Ovary (tissue), 9 donors: ENCODE measurements around the gene CDK7. TPM values are rescaled to one million over a fixed set of nuclear protein-coding genes. Genes with fewer than 3 reads are reported as not detected.

Experiments used
- DNase-seq, 5 donors: peaks; one replicate each; pipeline ENCODE4 v3.0.0-alpha.2; 2019 to 2020
- H3K27ac ChIP-seq, 2 donors: fragments of 200-600 bp; one replicate each; pipeline versions ENCODE4 v1.5.1 to v1.8.0; 2019 to 2022
- H3K27me3 ChIP-seq: fragments of 200-600 bp; one replicate; pipeline ENCODE4 v1.8.0; 2022
- H3K36me3 ChIP-seq: fragments of 200-600 bp; sonication (generic); one replicate; pipeline ENCODE4 v1.5.1; 2019
- H3K4me1 ChIP-seq: one replicate; pipeline ENCODE4 v1.8.1; 2013; ENCODE audit warnings: mild to moderate bottlenecking, moderate library complexity; ENCODE audit not compliant: insufficient read depth
- H3K4me3 ChIP-seq: fragments of 200-600 bp; sonication (generic); one replicate; pipeline ENCODE4 v1.5.1; 2017
- H3K9me3 ChIP-seq, 2 donors: fragments of 200-600 bp in 1 of 2; sonication (generic) in 1 of 2; one replicate each; pipeline versions ENCODE4 v1.5.1 to v1.8.1; 2013 to 2019; ENCODE audit warnings: mild to moderate bottlenecking in 1 of 2, moderate library complexity in 1 of 2
- CTCF ChIP-seq, 3 donors: fragments of 450-650 bp in 2 of 3; fragments of 200-600 bp in 1 of 3; IDR thresholded peaks; one replicate each; pipeline versions ENCODE4 v1.5.1 to v1.8.0; 2016 to 2022; ENCODE audit warnings: antibody characterized with exemption in 3 of 3, mild to moderate bottlenecking in 1 of 3
- EP300 ChIP-seq: sonication (generic); formaldehyde crosslinking; IDR thresholded peaks from one replicate; pipeline ENCODE4 v1.6.1; 2017; ENCODE audit warnings: antibody characterized with exemption
- POLR2A ChIP-seq: fragments of 450-650 bp; IDR thresholded peaks from one replicate; pipeline ENCODE4 v1.6.1; 2017; ENCODE audit warnings: antibody characterized with exemption, mild to moderate bottlenecking, moderate library complexity
- WGBS, 3 donors: extraction: QIAGEN DNeasy Blood & Tissue Kit in 1 of 3; methylation state at CpG; one replicate each; pipeline versions ENCODE4 v1.1.5 to v1.1.7; 2013 to 2017; 5-methylcytosine and 5-hydroxymethylcytosine counted together
- intact Hi-C, 4 donors: fragments of 100-400 bp; cut with DNase I; formaldehyde crosslinking; loops; one replicate each; pipeline versions ENCODE4 v1.11.0 to v1.15.1; 2022 to 2023
- polyA plus RNA-seq, 2 donors: library from polyadenylated mRNA; stranded (reverse); fragments of 200-250 nt in 1 of 2; fragments of 350-450 nt in 1 of 2; fragmentation: Illumina TruSeq in 1 of 2; extraction: RNeasy Lipid Tissue Mini Kit (QIAGEN cat#74804) in 1 of 2; gene quantifications; one replicate each; pipeline ENCODE4 v1.2.3, GENCODE V29; 2013 to 2014
- total RNA-seq, 7 donors: library from RNA; depleted of rRNA in 2 of 7; stranded (reverse); fragments of >200 nt in 2 of 7; fragmentation: NEBNext Ultra II Directional in 3 of 7; extraction: Animal tissue kit (Norgen Biotek cat#: 25700) in 3 of 7; gene quantifications; one replicate each; pipeline versions ENCODE4 v1.1.0 to v1.2.4, GENCODE V29; 2016 to 2023
- donor health status: DM: no; HTN: no; CAD: no; lungs with moderate emphysema.
- donor health status: DM: no; HTN: no; CAD: no.
- donor health status: Bipolar disorder and iron deficiency.
- donor health status: DM: yes; HTN: yes; CAD: no.
- donor health status: DM: no; HTN: no; CAD: no.
- donor health status: DM: yes; HTN: yes; CAD: no.

Gene CDK7
- total and polyA plus RNA-seq, 9 donors, result 8.3 to 20.1 (median 16.7) TPM

- TF ChIP-seq POLR2A (no peak), CTCF (IDR thresholded peaks at IDR 0.05) (no peak)
- no peaks in the 10 kb centered on the region for H3K9me3 ChIP-seq
- intact Hi-C loops, result no loop called here
- H3K4me1 ChIP-seq, result no peaks in the 10 kb centered on the region
- WGBS, 3 donors, result 96 to 97% (median 97%) methylated on average over 9 of the region's 9 CpGs
- H3K4me3 ChIP-seq, result no peak overlapping the region
- no peak for DNase-seq
- H3K27ac ChIP-seq, result no peak overlapping the region
- H3K27me3 ChIP-seq, result no peaks in the 10 kb centered on the region
- no peaks in the 10 kb centered on the region for H3K36me3 ChIP-seq
Measured at GRCh38 chr5:69313428-69313827, 78.7 kb downstream of the CDK7 start.

- H3K27me3 ChIP-seq, result no peaks in the 10 kb centered on the region
- no peaks in the 10 kb centered on the region for H3K9me3 ChIP-seq
- intact Hi-C loops, result no loop called here
- no peak for DNase-seq
- H3K27ac ChIP-seq, result no peak overlapping the region
- no peak overlapping the region for H3K4me3 ChIP-seq
- no peaks in the 10 kb centered on the region for H3K4me1 ChIP-seq
- no peak for TF ChIP-seq POLR2A
- no peak for TF ChIP-seq EP300
- TF ChIP-seq CTCF (IDR thresholded peaks at IDR 0.05), result no peak
- H3K36me3 ChIP-seq, result no peaks in the 10 kb centered on the region
- 94% methylated on average over 1 of the region's 1 CpG for whole genome bisulfite sequencing, 3 donors
Measured at GRCh38 chr5:69315972-69316371, 81.3 kb downstream of the CDK7 start.

DNA sequence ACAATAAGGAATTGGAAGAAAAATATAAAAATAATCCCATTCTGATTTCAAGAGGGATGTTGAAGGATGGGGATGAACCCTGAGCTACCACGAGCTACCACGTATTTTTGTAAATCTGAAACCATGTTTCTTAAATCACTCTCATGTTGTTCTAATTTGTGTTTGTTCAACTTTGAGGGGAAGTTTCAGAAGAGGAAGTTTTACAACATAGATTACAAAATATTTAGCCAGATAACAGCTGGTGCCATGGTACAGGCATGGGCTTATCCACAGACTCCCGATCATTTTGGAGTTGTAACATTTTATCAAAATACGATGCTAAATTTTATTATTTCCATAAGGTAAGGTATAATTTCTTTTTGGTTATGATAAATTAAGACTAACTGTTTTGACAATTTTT lies 82.7 kb downstream of the CDK7 start:
- 29 to 63% (median 48%) methylated on average over 4 of the region's 4 CpGs for WGBS, 3 donors
- Histone ChIP-seq H3K4me1 (no peaks in the 10 kb centered on the region), H3K27me3 (no peaks in the 10 kb centered on the region), H3K4me3 (no peak overlapping the region), H3K36me3 (no peaks in the 10 kb centered on the region), H3K27ac (no peak overlapping the region), H3K9me3 (no peaks in the 10 kb centered on the region)
- DNase-seq, result no peak
- intact Hi-C loops, result no loop called here
- TF ChIP-seq EP300, result no peak
- no peak for TF ChIP-seq POLR2A
- no peak for TF ChIP-seq CTCF (IDR thresholded peaks at IDR 0.05)

DNA sequence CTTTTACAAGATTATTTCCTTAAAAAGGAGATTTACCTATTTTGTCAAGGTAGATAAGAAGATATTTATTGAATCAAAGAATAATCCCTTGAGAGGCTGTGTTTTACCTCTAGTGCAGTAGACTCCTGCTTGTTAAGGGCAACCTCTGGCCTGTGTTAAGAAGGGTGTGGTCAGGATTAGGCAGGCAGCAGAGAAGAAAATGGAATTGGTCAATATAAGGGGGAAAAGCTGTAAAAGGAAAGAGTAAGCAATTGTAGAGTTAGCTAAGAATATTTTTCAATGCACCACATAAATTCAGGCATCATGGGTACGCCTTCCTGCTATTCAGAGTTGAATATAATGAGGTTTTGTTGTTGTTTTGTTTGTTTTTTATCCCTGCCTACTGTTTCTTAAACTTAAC lies 91.7 kb downstream of the CDK7 start:
- Histone ChIP-seq H3K4me1 (no peaks in the 10 kb centered on the region), H3K36me3 (no peaks in the 10 kb centered on the region), H3K4me3 (no peak overlapping the region), H3K9me3 (no peaks in the 10 kb centered on the region), H3K27me3 (no peaks in the 10 kb centered on the region), H3K27ac (no peak overlapping the region)
- DNase-seq, result no peak
- TF ChIP-seq CTCF (IDR thresholded peaks at IDR 0.05), result no peak
- no peak for TF ChIP-seq EP300
- no peak for TF ChIP-seq POLR2A
- WGBS, 3 donors, result 94 to 96% (median 95%) methylated on average over 1 of the region's 1 CpG
- intact Hi-C loops, result no loop called here

Other genes starting within 250 kb of the CDK7 start
- gene SLC30A5, start 140.9 kb upstream of the CDK7 start, total RNA-seq, result 10 to 100 TPM; 34.9 to 61.5 (median 46.5) TPM
- 10 to 100 TPM; 25.6 to 36.8 TPM for gene SLC30A5, start 140.9 kb upstream of the CDK7 start, polyA plus RNA-seq
- gene CCNB1, start 67.7 kb upstream of the CDK7 start, total RNA-seq, result 1 to 10 TPM; 3.5 to 9.2 (median 6.2) TPM
- 10 to 100 TPM in 1 of 2 donors, 1 to 10 TPM in 1; 6.7 to 13.9 TPM for gene CCNB1, start 67.7 kb upstream of the CDK7 start, polyA plus RNA-seq
- 1 to 10 TPM; 2.3 to 6.4 (median 4.2) TPM for gene CENPH, start 45.3 kb upstream of the CDK7 start, total RNA-seq
- 1 to 10 TPM; 4.3 to 9.6 TPM for gene CENPH, start 45.3 kb upstream of the CDK7 start, polyA plus RNA-seq
- 1 to 10 TPM; 5.7 to 7.8 (median 6.7) TPM for gene CCDC125, start 97.9 kb downstream of the CDK7 start, total RNA-seq
- 1 to 10 TPM; 2.2 to 6.9 TPM for gene CCDC125, start 97.9 kb downstream of the CDK7 start, polyA plus RNA-seq
- 10 to 100 TPM; 21.2 to 31.5 (median 27.0) TPM for gene AK6, start 134.6 kb downstream of the CDK7 start, total RNA-seq
- 10 to 100 TPM; 29.8 to 40.2 TPM for gene AK6, start 134.6 kb downstream of the CDK7 start, polyA plus RNA-seq
- 10 to 100 TPM; 19.7 to 48.2 (median 34.9) TPM for gene TAF9, start 134.6 kb downstream of the CDK7 start, total RNA-seq
- 10 to 100 TPM; 46.2 to 47.2 TPM for gene TAF9, start 134.6 kb downstream of the CDK7 start, polyA plus RNA-seq
- gene RAD17, start 134.9 kb downstream of the CDK7 start, total RNA-seq, result 10 to 100 TPM; 11.9 to 21.7 (median 20.6) TPM
- 10 to 100 TPM; 11.8 to 16.9 TPM for gene RAD17, start 134.9 kb downstream of the CDK7 start, polyA plus RNA-seq
- 1 to 10 TPM in 4 of 7 donors, under 1 TPM in 3; 0.25 to 9.2 (median 1.9) TPM for gene MARVELD2, start 180.2 kb downstream of the CDK7 start, total RNA-seq
- gene MARVELD2, start 180.2 kb downstream of the CDK7 start, polyA plus RNA-seq, result 1 to 10 TPM in 1 of 2 donors, under 1 TPM in 1; 0.30 to 1.7 TPM